ENCODE results near the gene SLC26A3. TPM values are rescaled to one million over a fixed set of nuclear protein-coding genes. Genes with fewer than 3 reads are reported as not detected.

Gene SLC26A3
- total and polyA plus RNA-seq, 2 experiments from 2014 or later: not detected

- DNase-seq (ENCODE audit: low spot score): no peak
- ATAC-seq: no peak
- Histone ChIP-seq H3K79me2 (replicated peaks; ENCODE audit: insufficient read depth) (no peaks in the 10 kb centered on the region), H4K20me1 (replicated peaks; ENCODE audit: insufficient read depth) (no peaks in the 10 kb centered on the region), H3F3A (replicated peaks; ENCODE audit: low read depth) (no peaks in the 10 kb centered on the region), H3K4me2 (no peak overlapping the region), H3K27me3 (ENCODE audit: insufficient read depth) (no peaks in the 10 kb centered on the region), H2AFZ (no peak overlapping the region), H3K4me3 (no peak overlapping the region), H3K4me1 (ENCODE audit: insufficient read depth) (no peaks in the 10 kb centered on the region), H3K9me2 (ENCODE audit: insufficient read depth) (no peaks in the 10 kb centered on the region), H3K27ac (ENCODE audit: low read depth) (no peak overlapping the region), H3K36me3 (ENCODE audit: insufficient read depth) (no peaks in the 10 kb centered on the region)
- Mint-ChIP-seq H3K27me3 (ENCODE audit: insufficient read depth, low read depth, poor library complexity) (no peaks in the 10 kb centered on the region), H3K27ac (no peak overlapping the region), H3K4me3 (no peak overlapping the region), H3K9me3 (no peaks in the 10 kb centered on the region), H3K36me3 (ENCODE audit: low read depth) (no peaks in the 10 kb centered on the region), H3K4me1 (no peaks in the 10 kb centered on the region)
- no peak for TF ChIP-seq NANOG (IDR thresholded peaks at IDR 0.05; ENCODE audit: borderline replicate concordance)
- TF ChIP-seq ZNF331 (CRISPR knock-in tag; IDR thresholded peaks at IDR 0.05; ENCODE audit: low read depth): no peak
- TF ChIP-seq POLR2AphosphoS5 (IDR thresholded peaks at IDR 0.05; ENCODE audit: low read depth): no peak
- TF ChIP-seq JUNB (IDR thresholded peaks at IDR 0.05; ENCODE audit: unreplicated experiment): no peak
- TF ChIP-seq STAT1 (IDR thresholded peaks at IDR 0.05; ENCODE audit: unreplicated experiment): no peak
- TF ChIP-seq EZH2 (IDR thresholded peaks at IDR 0.05; ENCODE audit: low read depth, unreplicated experiment): no peak
- TF ChIP-seq EZH2phosphoT487 (IDR thresholded peaks at IDR 0.05; ENCODE audit: unreplicated experiment): no peak
- TF ChIP-seq CTCF (conservative IDR thresholded peaks at IDR 0.05; ENCODE audit: low read depth in 2 of 2): no peak
- no peak for TF ChIP-seq ETS1 (IDR thresholded peaks at IDR 0.05)
- TF ChIP-seq REST (IDR thresholded peaks at IDR 0.05; ENCODE audit: unreplicated experiment): no peak
- TF ChIP-seq CREB1 (CRISPR knock-in tag; IDR thresholded peaks at IDR 0.05; ENCODE audit: low read depth): no peak
These were observed 12.3 kb upstream of the SLC26A3 start for GRCh38 chr7:107815254-107815882.
